Measurements from ENCODE around the gene RNF138. TPM values are rescaled to one million over a fixed set of nuclear protein-coding genes. Genes with fewer than 3 reads are reported as not detected.

The RNF138 gene
- 10 to 100 TPM; 67.7 to 77.4 TPM for total RNA-seq

DNA sequence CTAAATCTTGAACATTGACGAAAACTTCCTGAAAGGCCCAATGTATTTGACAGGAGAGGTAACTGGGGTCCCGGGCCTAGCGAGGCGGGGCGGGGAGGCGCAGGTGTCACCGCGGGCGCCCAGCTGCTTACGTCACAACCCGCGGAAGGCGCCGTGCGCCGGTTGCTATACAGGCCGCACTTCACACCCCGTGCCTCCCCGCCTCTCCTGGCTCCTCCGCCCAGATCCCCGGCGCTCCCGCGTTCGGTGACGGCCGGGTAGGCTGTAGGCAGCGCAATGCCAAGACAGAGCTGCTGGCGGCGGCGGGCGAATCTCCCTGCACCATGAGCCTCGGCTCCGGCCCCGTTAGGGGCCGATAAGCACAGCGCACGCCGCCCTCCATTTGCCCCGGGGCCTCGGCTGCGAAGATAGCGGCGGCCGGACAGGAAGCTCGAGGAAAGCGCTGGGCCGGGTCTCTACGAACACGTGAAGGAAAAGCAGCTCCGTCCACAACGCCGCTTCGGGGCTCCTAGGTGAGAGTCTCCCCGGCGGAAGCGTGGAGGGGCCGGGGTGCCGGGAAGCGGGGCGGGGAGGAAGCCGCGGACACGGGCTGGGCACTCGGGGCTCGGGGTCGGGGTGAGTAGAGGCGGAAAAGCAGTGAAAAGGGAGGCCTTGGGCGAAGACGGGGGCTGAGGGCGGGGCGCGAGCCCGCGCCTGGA is at the start of gene RNF138:
RNF138 (plus strand) TSS at position 151 of the 698 bp plus-strand sequence. CDS start 903 bp downstream, outside the sequence.
- H3K27me3 Mint-ChIP-seq: no peaks in the 10 kb centered on the region
- no peaks in the 10 kb centered on the region for H3K9me3 Mint-ChIP-seq
- H3K36me3 Mint-ChIP-seq (ENCODE audit: low read depth): peaks cover 49% of the 10 kb centered on the region
- CTCF ChIA-PET: interaction anchor here (0.6 to 1.5 kb wide), 8 partner anchors 8 to 205 kb away, joined by 3 to 5 read pairs (median 3); partner anchors contain the start of gene RNF125
- POLR2A ChIA-PET: interaction anchor here (0.6 to 1.4 kb wide), 4 partner anchors 51 to 149 kb away, joined by 3 to 13 read pairs (median 8); partner anchors contain the start of genes RNF125 and TRAPPC8
- peak; percentile 87 for DNase-seq
- peak within 1 kb of the TSS; percentile 98 for H3K4me3 Mint-ChIP-seq
- H3K27ac Mint-ChIP-seq: peak within 1 kb of the TSS; percentile 98
- peaks cover 55% of the 10 kb centered on the region for H3K4me1 Mint-ChIP-seq

DNA sequence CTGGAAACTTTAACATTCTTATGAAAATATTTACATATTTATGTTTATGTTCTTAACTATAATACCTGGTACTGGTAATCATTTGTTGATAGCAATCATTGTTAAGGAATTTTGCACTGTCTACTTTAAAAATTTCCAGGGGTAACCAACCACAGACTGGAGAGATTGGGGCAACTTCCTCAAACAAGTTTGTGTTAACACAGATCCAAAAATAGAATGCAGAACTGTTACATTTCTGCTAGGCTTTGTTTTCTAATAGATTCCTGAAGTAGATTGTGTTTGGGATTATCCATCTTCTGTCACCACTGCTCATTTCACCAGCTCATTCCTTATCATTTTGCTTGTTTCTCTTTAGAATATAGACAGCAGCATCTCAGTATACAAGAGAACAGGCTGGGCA is 49.3 kb upstream of the RNF138 start:
- H3K4me1 Mint-ChIP-seq: peaks cover 45% of the 10 kb centered on the region
- H3K27me3 Mint-ChIP-seq: no peaks in the 10 kb centered on the region
- no peaks in the 10 kb centered on the region for H3K9me3 Mint-ChIP-seq
- no peak for DNase-seq
- CTCF ChIA-PET: interaction anchor here (1.1 kb wide), 1 partner anchor 43 kb away, joined by 5 read pairs; no protein-coding TSS in a partner anchor
- no peak overlapping the region for H3K27ac Mint-ChIP-seq
- POLR2A ChIA-PET: no interaction called here
- no peak overlapping the region for H3K4me3 Mint-ChIP-seq
- peaks cover 69% of the 10 kb centered on the region for H3K36me3 Mint-ChIP-seq (ENCODE audit: low read depth)

- DNase-seq: no peak
- no peak overlapping the region for H3K4me3 Mint-ChIP-seq
- H3K4me1 Mint-ChIP-seq: peaks cover 41% of the 10 kb centered on the region
- ChIA-PET CTCF (interaction anchor here (0.9 to 2.5 kb wide), 4 partner anchors 12 to 37 kb away, joined by 3 to 10 read pairs (median 7); partner anchors contain the start of gene RNF125), POLR2A (interaction anchor here (1.0 kb wide), 1 partner anchor 30 kb away, joined by 3 read pairs; no protein-coding TSS in a partner anchor)
- H3K9me3 Mint-ChIP-seq: no peaks in the 10 kb centered on the region
- H3K27me3 Mint-ChIP-seq: no peaks in the 10 kb centered on the region
- peaks cover 56% of the 10 kb centered on the region for H3K36me3 Mint-ChIP-seq (ENCODE audit: low read depth)
- peak overlapping the region; percentile 72 for H3K27ac Mint-ChIP-seq
Observed at GRCh38 chr18:32048507-32049091, 43.1 kb upstream of the RNF138 start.

GRCh38 chr18:32049393-32050171 is 42.1 kb upstream of the RNF138 start:
- Mint-ChIP-seq H3K27me3 (no peaks in the 10 kb centered on the region), H3K4me3 (peak overlapping the region; percentile 40), H3K27ac (peak overlapping the region; percentile 72), H3K4me1 (peaks cover 45% of the 10 kb centered on the region), H3K9me3 (no peaks in the 10 kb centered on the region), H3K36me3 (ENCODE audit: low read depth) (peaks cover 60% of the 10 kb centered on the region)
- ChIA-PET POLR2A (no interaction called here), CTCF (interaction anchor here (0.9 to 2.2 kb wide), 8 partner anchors 11 to 36 kb away, joined by 3 to 10 read pairs (median 6); partner anchors contain the start of gene RNF125)
- DNase-seq: peak; percentile 54

DNA sequence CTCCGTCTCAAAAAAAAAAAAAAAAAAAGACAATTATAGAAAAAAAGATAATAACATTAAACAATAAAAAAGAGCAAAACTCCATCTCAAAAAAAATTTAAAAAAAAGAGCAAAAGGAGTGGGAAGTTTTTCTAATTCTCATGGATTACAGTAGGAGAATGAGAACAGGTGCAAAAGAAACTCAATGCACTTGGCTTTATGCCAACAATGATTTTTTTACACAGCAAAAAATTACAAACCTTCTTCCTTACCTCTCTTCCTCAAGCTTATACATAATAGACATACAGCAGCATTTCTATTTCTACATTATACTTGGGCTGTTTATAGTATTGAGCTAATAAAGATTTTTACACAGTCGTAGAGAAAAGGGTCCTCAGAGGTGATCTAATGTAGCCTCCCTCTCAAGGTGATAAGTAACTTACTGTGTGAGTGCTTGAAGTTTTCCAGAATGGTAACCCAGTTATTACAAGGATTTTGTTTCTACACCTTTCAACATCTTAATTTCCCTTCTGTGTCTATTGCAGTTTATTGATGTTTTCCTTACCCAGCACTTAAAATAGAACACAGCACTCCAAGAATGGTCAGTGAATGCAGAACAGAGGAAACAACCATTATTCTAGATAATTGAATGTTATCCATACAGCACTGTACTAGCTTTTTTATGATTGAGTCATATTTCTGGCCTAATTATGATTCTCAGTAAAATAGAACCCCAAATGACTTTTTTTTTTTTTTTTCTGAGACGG is 34.9 kb upstream of the RNF138 start:
- no peak overlapping the region for H3K27ac Mint-ChIP-seq
- CTCF ChIA-PET: interaction anchor here (0.9 to 1.0 kb wide), 2 partner anchors 10 to 15 kb away, joined by 3 to 5 read pairs; no protein-coding TSS in a partner anchor
- H3K4me3 Mint-ChIP-seq: no peak overlapping the region
- H3K4me1 Mint-ChIP-seq: peaks cover 45% of the 10 kb centered on the region
- peaks cover 3% of the 10 kb centered on the region for H3K9me3 Mint-ChIP-seq
- DNase-seq: no peak
- H3K27me3 Mint-ChIP-seq: no peaks in the 10 kb centered on the region
- POLR2A ChIA-PET: no interaction called here
- peaks cover 71% of the 10 kb centered on the region for H3K36me3 Mint-ChIP-seq (ENCODE audit: low read depth)

GRCh38 chr18:32057624-32058165 is 34.0 kb upstream of the RNF138 start:
- DNase-seq: no peak
- Mint-ChIP-seq H3K27me3 (no peaks in the 10 kb centered on the region), H3K4me3 (no peak overlapping the region), H3K9me3 (peaks cover 3% of the 10 kb centered on the region), H3K4me1 (peaks cover 43% of the 10 kb centered on the region), H3K27ac (no peak overlapping the region), H3K36me3 (ENCODE audit: low read depth) (peaks cover 68% of the 10 kb centered on the region)
- ChIA-PET CTCF (interaction anchor here (0.6 kb wide), 1 partner anchor 29 kb away, joined by 3 read pairs; no protein-coding TSS in a partner anchor), POLR2A (no interaction called here)

DNA sequence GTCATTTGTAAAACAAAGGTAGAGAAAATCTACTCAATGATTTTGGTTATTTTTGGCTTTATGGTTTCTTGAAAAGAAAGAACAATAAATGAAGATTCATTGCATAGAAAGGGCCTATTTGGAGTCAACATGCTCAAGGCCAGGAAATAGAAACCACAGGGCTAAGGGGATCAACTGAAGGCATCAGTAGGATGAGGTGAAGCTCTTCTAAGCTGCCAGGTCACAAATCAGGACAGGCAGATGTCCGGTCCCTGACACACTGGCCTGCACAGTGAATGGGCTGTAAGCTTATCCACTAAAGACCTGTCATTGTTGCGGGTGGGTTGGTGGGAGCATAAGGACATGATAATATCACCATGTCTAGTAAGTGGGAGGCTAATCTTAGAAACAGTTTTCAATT is 31.6 kb upstream of the RNF138 start:
- Mint-ChIP-seq H3K4me1 (peaks cover 37% of the 10 kb centered on the region), H3K36me3 (ENCODE audit: low read depth) (peaks cover 69% of the 10 kb centered on the region), H3K9me3 (peaks cover 3% of the 10 kb centered on the region), H3K27ac (no peak overlapping the region), H3K27me3 (no peaks in the 10 kb centered on the region), H3K4me3 (no peak overlapping the region)
- ChIA-PET CTCF (interaction anchor here (0.9 to 1.9 kb wide), 4 partner anchors 12 to 41 kb away, joined by 3 to 7 read pairs (median 4); no protein-coding TSS in a partner anchor), POLR2A (no interaction called here)
- no peak for DNase-seq

DNA sequence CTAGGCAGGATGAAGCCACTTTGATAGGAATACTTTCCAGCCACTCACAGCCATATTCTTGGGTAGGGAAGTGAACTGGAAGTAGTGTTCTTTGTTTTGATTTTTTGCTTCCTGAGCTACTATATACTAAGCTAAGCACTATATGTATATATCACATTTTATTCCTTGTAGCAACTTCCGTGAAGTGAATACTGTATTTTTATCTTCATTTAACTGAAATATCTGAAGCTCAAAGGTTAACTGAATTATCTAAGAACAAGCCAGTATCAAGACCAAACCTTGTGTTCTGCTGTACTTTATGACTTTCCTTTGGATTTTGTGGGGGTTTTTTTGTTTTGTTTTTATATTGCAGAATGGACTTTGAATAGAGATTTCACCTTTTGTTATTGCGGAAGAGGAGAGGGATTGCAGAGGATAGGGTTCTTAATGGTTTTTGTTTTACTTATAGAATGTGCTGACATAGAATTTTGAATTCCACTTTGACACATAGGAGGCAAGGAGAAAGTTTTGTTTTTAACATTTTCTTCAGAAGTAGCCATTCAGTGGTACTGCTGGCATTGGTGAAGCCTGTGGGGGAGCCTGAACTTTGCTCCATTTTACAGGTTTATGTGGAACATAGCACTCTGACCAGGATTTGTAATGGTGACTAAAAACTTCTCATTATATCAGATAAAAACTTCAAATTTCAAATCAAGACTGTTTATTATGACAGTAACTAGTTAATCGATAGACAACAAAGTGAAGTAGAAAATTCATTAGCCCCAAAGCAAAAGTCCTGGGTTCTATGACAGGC is 24.1 kb upstream of the RNF138 start:
- peaks cover 65% of the 10 kb centered on the region for H3K36me3 Mint-ChIP-seq (ENCODE audit: low read depth)
- DNase-seq: no peak
- POLR2A ChIA-PET: no interaction called here
- no peak overlapping the region for H3K4me3 Mint-ChIP-seq
- peak overlapping the region; percentile 50 for H3K27ac Mint-ChIP-seq
- CTCF ChIA-PET: interaction anchor here (0.7 to 1.3 kb wide), 5 partner anchors 11 to 49 kb away, joined by 3 to 5 read pairs (median 3); partner anchors contain the start of gene RNF125
- H3K4me1 Mint-ChIP-seq: peaks cover 12% of the 10 kb centered on the region
- no peaks in the 10 kb centered on the region for H3K27me3 Mint-ChIP-seq
- no peaks in the 10 kb centered on the region for H3K9me3 Mint-ChIP-seq

DNA sequence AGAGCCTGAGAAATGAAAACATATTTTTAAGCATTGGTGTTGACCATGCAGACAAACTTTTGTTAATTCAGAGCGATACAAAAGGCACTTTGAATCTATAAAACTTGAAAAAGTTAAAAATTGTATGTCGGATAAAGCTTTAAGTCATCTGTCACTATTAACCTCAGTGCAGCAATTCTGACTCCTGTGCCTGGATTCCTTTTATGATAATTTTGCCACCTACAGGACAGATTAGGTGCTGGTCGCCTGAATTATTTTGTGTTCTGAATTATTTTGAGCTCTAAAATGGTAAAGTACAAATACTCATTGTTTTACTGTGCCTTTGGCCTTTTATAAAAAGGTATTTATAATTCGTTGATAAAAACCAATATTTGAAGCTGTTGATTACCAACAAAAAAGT is 19.4 kb upstream of the RNF138 start:
- Mint-ChIP-seq H3K4me3 (no peak overlapping the region), H3K36me3 (ENCODE audit: low read depth) (peaks cover 64% of the 10 kb centered on the region), H3K4me1 (peaks cover 36% of the 10 kb centered on the region), H3K9me3 (no peaks in the 10 kb centered on the region), H3K27ac (no peak overlapping the region), H3K27me3 (no peaks in the 10 kb centered on the region)
- no peak for DNase-seq
- CTCF ChIA-PET: interaction anchor here (0.6 to 2.0 kb wide), 10 partner anchors 10 to 54 kb away, joined by 3 to 14 read pairs (median 3); partner anchors contain the start of gene RNF125
- POLR2A ChIA-PET: no interaction called here

- H3K36me3 Mint-ChIP-seq (ENCODE audit: low read depth): peaks cover 54% of the 10 kb centered on the region
Observed at GRCh38 chr18:32074206-32074605, 17.5 kb upstream of the RNF138 start.

GRCh38 chr18:32078845-32079244 is 12.8 kb upstream of the RNF138 start:
- DNase-seq: no peak
- Mint-ChIP-seq H3K4me3 (no peak overlapping the region), H3K9me3 (no peaks in the 10 kb centered on the region), H3K4me1 (peaks cover 27% of the 10 kb centered on the region), H3K27me3 (no peaks in the 10 kb centered on the region), H3K36me3 (ENCODE audit: low read depth) (peaks cover 42% of the 10 kb centered on the region), H3K27ac (no peak overlapping the region)
- ChIA-PET CTCF (interaction anchor here (0.5 to 2.0 kb wide), 4 partner anchors 11 to 25 kb away, joined by 3 to 4 read pairs (median 4); no protein-coding TSS in a partner anchor), POLR2A (no interaction called here)

More at GRCh38 chr18:32074206-32074605, 17.5 kb upstream of the RNF138 start:
- Mint-ChIP-seq H3K4me1 (peaks cover 33% of the 10 kb centered on the region), H3K4me3 (no peak overlapping the region), H3K9me3 (no peaks in the 10 kb centered on the region), H3K27me3 (no peaks in the 10 kb centered on the region), H3K27ac (no peak overlapping the region)
- DNase-seq: no peak
- ChIA-PET CTCF (interaction anchor here (0.6 to 2.3 kb wide), 3 partner anchors 16 to 23 kb away, joined by 3 to 5 read pairs (median 3); partner anchors contain the start of gene RNF138), POLR2A (no interaction called here)

All from activated CD4-positive, alpha-beta T cell treated with anti-CD3 and anti-CD28 coated beads, Interleukin-2, amount 10 ng/mL, durations not matched to agents 7 days and 5 days (primary cell).